ENCODE results near the gene S100A11. TPM values are rescaled to one million over a fixed set of nuclear protein-coding genes. Genes with fewer than 3 reads are reported as not detected.

The S100A11 gene
- total and polyA plus RNA-seq, 9 of the 15 experiments (the other 6 are each of a cell fraction or from before 2014, with no cell fraction given): 131 to 808 (median 235) TPM

DNA sequence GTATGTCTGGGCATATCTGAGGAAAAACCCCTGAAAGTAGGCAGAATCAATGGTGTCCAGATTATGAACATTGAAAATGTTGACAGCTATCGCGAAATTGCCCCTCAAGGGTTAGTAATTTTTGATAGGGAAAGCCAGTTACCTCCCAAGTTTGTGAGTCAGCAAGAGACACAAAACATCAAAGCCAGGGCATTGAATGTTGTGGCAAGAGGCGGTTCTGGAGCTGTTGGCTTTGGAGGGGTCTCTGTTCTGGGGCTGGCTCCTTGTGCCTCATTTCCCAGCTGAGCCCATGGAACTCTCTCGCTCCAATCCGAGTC is 10.6 kb upstream of the S100A11 start (continued):
- TF ChIP-seq CHD4 (IDR thresholded peaks at IDR 0.05; ENCODE audit: insufficient read depth, insufficient replicate concordance, low read depth, low read length, poor library complexity, severe bottlenecking) (no peak), ZNF584 (CRISPR knock-in tag; IDR thresholded peaks at IDR 0.05; ENCODE audit: low read depth) (0 out of 2 replicates have a peak, but pooled peaks have one; percentile 9), MYC (IDR thresholded peaks at IDR 0.05; ENCODE audit: low read depth, low read length) (no peak), MYC (CRISPR knock-in tag; IDR thresholded peaks at IDR 0.05; ENCODE audit: borderline replicate concordance, low read depth) (0 out of 2 replicates have a peak, but pooled peaks have one; percentile 36)

DNA sequence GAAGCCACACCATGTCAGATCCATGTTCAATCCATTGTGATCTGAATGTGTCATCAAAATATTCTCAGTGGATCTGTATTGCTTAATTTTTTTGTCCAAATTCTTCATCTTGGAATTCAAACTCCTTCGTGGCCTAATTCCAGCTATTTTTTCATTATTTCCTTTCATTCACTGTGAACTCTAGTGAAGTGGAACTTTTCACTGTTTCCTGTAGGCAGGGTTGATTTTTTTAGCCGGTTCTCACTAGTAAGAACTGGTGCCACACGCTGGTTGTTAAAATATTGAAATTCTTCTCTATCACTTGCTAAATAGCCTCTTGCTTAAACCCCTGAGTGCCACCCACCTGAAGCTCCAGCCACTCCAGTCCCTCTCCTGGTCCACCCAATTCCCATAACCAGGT is 7.6 kb upstream of the S100A11 start:
- FAIRE-seq (no peak), ATAC-seq (no peak), DNase-seq (ENCODE audit: extremely low read depth in 1 of 4, low spot score in 3 of 4) (no peak)
- in situ Hi-C loops (cut with MboI) (no loop called here), intact Hi-C loops (cut with micrococcal nuclease) (no loop called here)
- POLR2A ChIA-PET: no interaction called here
- peaks cover 20 to 21% of the 10 kb centered on the region in 2 experiments; a peak in 4 of 5 replicates for H3K4me1 ChIP-seq (replicated peaks in 1 of 2; ENCODE audit: control insufficient read depth in 2 of 2, insufficient read depth in 2 of 2, low read length in 2 of 2)
- CTCF ChIA-PET (ENCODE audit: low intra/inter-chr PET ratio): no interaction called here
- H3K4me2 ChIP-seq (ENCODE audit: insufficient read depth, low read length): no peak overlapping the region
- WGBS (ENCODE audit: insufficient coverage, low coverage, missing lambda C conversion rate): 50% methylated on average over 3 of the region's 3 CpGs
- BruUV-seq (replicated peaks): no TSS peak
- no peaks in the 10 kb centered on the region for H3K79me2 ChIP-seq (ENCODE audit: control insufficient read depth, insufficient read depth, low read length)
- H3K4me3 ChIP-seq: no peak overlapping the region
- no peaks in the 10 kb centered on the region for H4K20me1 ChIP-seq (replicated peaks; ENCODE audit: control insufficient read depth, insufficient read depth, low read length)
- no peaks in the 10 kb centered on the region for H3K9me3 ChIP-seq (replicated peaks; ENCODE audit: control insufficient read depth, insufficient read depth, low read depth, low read length)
- no peaks in the 10 kb centered on the region for H3K9me1 ChIP-seq (ENCODE audit: control insufficient read depth, insufficient read depth, low read length)
- no peaks in the 10 kb centered on the region for H3K27me3 ChIP-seq (ENCODE audit: control insufficient read depth in 2 of 2, insufficient read depth in 2 of 2, low read length in 2 of 2)
- TF ChIP-seq, protein P1, sequence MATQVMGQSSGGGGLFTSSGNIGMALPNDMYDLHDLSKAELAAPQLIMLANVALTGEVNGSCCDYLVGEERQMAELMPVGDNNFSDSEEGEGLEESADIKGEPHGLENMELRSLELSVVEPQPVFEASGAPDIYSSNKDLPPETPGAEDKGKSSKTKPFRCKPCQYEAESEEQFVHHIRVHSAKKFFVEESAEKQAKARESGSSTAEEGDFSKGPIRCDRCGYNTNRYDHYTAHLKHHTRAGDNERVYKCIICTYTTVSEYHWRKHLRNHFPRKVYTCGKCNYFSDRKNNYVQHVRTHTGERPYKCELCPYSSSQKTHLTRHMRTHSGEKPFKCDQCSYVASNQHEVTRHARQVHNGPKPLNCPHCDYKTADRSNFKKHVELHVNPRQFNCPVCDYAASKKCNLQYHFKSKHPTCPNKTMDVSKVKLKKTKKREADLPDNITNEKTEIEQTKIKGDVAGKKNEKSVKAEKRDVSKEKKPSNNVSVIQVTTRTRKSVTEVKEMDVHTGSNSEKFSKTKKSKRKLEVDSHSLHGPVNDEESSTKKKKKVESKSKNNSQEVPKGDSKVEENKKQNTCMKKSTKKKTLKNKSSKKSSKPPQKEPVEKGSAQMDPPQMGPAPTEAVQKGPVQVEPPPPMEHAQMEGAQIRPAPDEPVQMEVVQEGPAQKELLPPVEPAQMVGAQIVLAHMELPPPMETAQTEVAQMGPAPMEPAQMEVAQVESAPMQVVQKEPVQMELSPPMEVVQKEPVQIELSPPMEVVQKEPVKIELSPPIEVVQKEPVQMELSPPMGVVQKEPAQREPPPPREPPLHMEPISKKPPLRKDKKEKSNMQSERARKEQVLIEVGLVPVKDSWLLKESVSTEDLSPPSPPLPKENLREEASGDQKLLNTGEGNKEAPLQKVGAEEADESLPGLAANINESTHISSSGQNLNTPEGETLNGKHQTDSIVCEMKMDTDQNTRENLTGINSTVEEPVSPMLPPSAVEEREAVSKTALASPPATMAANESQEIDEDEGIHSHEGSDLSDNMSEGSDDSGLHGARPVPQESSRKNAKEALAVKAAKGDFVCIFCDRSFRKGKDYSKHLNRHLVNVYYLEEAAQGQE (IDR thresholded peaks at IDR 0.05; ENCODE audit: borderline replicate concordance): 0 out of 2 replicates have a peak, but pooled peaks have one; percentile 9
- TF ChIP-seq, protein P1 (CRISPR knock-in tag; IDR thresholded peaks at IDR 0.05; ENCODE audit: low read depth): no peak
- TF ChIP-seq HDAC6 (IDR thresholded peaks at IDR 0.05; ENCODE audit: low read depth, low read length): no peak
- TF ChIP-seq, protein P2, sequence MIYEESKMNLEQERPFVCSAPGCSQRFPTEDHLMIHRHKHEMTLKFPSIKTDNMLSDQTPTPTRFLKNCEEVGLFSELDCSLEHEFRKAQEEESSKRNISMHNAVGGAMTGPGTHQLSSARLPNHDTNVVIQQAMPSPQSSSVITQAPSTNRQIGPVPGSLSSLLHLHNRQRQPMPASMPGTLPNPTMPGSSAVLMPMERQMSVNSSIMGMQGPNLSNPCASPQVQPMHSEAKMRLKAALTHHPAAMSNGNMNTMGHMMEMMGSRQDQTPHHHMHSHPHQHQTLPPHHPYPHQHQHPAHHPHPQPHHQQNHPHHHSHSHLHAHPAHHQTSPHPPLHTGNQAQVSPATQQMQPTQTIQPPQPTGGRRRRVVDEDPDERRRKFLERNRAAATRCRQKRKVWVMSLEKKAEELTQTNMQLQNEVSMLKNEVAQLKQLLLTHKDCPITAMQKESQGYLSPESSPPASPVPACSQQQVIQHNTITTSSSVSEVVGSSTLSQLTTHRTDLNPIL (CRISPR knock-in tag; IDR thresholded peaks at IDR 0.05): no peak
- no peak overlapping the region for H3K27ac ChIP-seq (ENCODE audit: extremely low read depth, low read depth, low read length)
- H2AFZ ChIP-seq (ENCODE audit: low read depth, low read length): no peak overlapping the region
- H3K36me3 ChIP-seq (ENCODE audit: control insufficient read depth, insufficient read depth, low read length): no peaks in the 10 kb centered on the region
- H3K9ac ChIP-seq (ENCODE audit: insufficient read depth in 1 of 2, low read depth in 2 of 2, low read length in 2 of 2): no peak overlapping the region
